CD4-positive, CD25-positive, alpha-beta regulatory T cell (primary cell): Measurements from ENCODE around the gene NOC3L. TPM values are rescaled to one million over a fixed set of nuclear protein-coding genes. Genes with fewer than 3 reads are reported as not detected.

Source experiments
- polyA plus RNA-seq, 4 donors: library from polyadenylated mRNA; unstranded; fragments of 300-500 nt; fragmentation: Illumina TruSeq; gene quantifications; one replicate each; pipeline ENCODE4 v1.2.3, GENCODE V29; 2021
- total RNA-seq: library from RNA; stranded (reverse); gene quantifications from one replicate; pipeline ENCODE4 v1.2.3, GENCODE V29; 2022

The NOC3L gene
- total and polyA plus RNA-seq, 5 donors from 2014 or later, result 10.9 to 16.1 (median 12.3) TPM

Other genes starting within 250 kb of the NOC3L start
- gene TBC1D12, start 39.6 kb upstream of the NOC3L start, total RNA-seq, result not detected
- not detected for gene TBC1D12, start 39.6 kb upstream of the NOC3L start, polyA plus RNA-seq
- 47.7 TPM for gene HELLS, start 182.8 kb upstream of the NOC3L start, total RNA-seq
- gene HELLS, start 182.8 kb upstream of the NOC3L start, polyA plus RNA-seq, result 10 to 100 TPM in 2 of 4 donors, 1 to 10 TPM in 2; 9.2 to 21.5 (median 11.9) TPM